ENCODE measurements around the gene PRELID2. TPM values are rescaled to one million over a fixed set of nuclear protein-coding genes. Genes with fewer than 3 reads are reported as not detected.

PRELID2 gene
- total RNA-seq, 3 donors from 2014 or later = 60.0 to 151 (median 77.9) TPM

- intact Hi-C loops (cut with DNase I, micrococcal nuclease) = loop anchor here in 1 of 2 donors (5.0 kb wide), 1 partner anchor 57 kb away; no protein-coding TSS in a partner anchor
- no peak for TF ChIP-seq CTCF (IDR thresholded peaks at IDR 0.05)
- Histone ChIP-seq H3K9me3 (no peaks in the 10 kb centered on the region), H3K36me3 (ENCODE audit: low read depth) (no peaks in the 10 kb centered on the region), H3K4me3 (no peak overlapping the region), H3K4me1 (ENCODE audit: low read depth) (peaks cover 3% of the 10 kb centered on the region)
- peak; percentile 24 for ATAC-seq
- DNase-seq = peak in 1 of 3 donors; percentile 40
Observed at GRCh38 chr5:145829708-145830361, 5.3 kb downstream of the PRELID2 start.

DNA sequence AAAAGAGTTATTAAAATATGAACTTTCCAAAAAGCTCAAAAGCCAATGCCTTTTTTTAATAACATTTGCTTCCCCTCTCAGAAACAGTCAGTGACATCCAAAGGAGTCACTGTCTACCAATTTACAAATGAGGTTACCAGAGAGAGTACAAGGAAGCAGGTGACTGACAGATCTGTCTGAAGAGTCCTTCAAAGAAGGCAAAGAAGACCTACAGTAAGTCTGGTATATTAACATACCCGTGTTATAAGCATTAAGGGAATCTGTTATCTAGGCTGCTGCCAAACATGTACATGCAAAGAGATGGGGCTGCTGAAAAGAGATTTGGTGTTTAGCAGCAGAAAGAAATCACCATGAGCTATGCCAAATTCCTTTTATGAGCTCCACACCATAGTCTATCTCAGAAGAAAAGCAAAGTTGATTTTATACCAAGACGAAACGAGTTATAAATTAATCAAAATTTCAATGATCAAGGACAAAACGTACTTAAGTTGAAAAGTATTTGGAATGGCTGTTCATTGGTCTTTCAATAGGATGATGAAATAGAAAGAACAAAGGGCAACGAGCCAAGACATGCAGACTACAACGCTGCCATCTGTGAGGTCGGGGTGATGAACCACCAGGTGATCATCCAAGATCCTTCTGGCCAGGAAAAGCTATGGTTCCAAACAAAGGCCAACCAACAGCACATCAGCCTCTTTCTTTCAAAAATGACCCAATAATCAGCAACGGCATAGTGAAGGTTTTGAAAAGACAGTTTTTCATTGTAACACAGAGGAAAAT is 8.1 kb downstream of the PRELID2 start:
- TF ChIP-seq CTCF (IDR thresholded peaks at IDR 0.05) = no peak
- H3K9me3 ChIP-seq = no peaks in the 10 kb centered on the region
- intact Hi-C loops (cut with DNase I, micrococcal nuclease) = loop anchor here in 1 of 2 donors (5.0 kb wide), 1 partner anchor 60 kb away; no protein-coding TSS in a partner anchor
- H3K4me3 ChIP-seq = no peak overlapping the region
- DNase-seq = no peak
- peaks cover 3% of the 10 kb centered on the region for H3K4me1 ChIP-seq (ENCODE audit: low read depth)
- no peaks in the 10 kb centered on the region for H3K36me3 ChIP-seq (ENCODE audit: low read depth)
- no peak for ATAC-seq

GRCh38 chr5:145825751-145826180 is 9.4 kb downstream of the PRELID2 start:
- Histone ChIP-seq H3K4me3 (no peak overlapping the region), H3K4me1 (ENCODE audit: low read depth) (no peaks in the 10 kb centered on the region), H3K9me3 (no peaks in the 10 kb centered on the region), H3K36me3 (ENCODE audit: low read depth) (no peaks in the 10 kb centered on the region)
- peak; percentile 24 for TF ChIP-seq CTCF (IDR thresholded peaks at IDR 0.05)
- peak in 1 of 3 donors; percentile 25 for DNase-seq
- ATAC-seq = peak; percentile 61
- intact Hi-C loops (cut with DNase I, micrococcal nuclease) = loop anchor here in 1 of 2 donors (5.0 kb wide), 1 partner anchor 62 kb away; no protein-coding TSS in a partner anchor

DNA sequence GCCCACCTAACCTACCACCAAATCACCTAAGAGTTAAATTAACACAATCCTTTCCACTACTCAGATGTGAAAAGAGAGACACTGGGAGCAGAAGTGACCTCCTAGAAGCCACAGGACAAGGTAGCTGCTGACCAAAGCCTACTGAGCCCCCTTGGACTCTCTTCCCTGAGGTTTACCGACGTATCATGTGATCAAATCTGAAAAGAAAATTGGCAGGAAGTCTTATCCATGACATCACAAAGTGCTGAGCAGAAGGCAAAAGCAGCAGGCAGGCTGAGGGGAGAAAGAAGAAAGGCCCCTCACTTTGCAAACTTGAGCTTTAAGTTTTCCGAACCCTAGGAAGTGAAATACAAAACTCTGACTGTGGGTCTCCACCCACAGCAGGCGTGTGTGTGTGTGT is 11.1 kb downstream of the PRELID2 start:
- Histone ChIP-seq H3K36me3 (ENCODE audit: low read depth) (no peaks in the 10 kb centered on the region), H3K4me1 (ENCODE audit: low read depth) (no peaks in the 10 kb centered on the region), H3K4me3 (no peak overlapping the region), H3K9me3 (no peaks in the 10 kb centered on the region)
- no peak for DNase-seq
- intact Hi-C loops (cut with DNase I, micrococcal nuclease) = no loop called here
- TF ChIP-seq CTCF (IDR thresholded peaks at IDR 0.05) = no peak
- no peak for ATAC-seq

GRCh38 chr5:145818604-145819003 is 16.5 kb downstream of the PRELID2 start:
- Histone ChIP-seq H3K9me3 (no peaks in the 10 kb centered on the region), H3K36me3 (ENCODE audit: low read depth) (no peaks in the 10 kb centered on the region), H3K4me1 (ENCODE audit: low read depth) (peaks cover 4% of the 10 kb centered on the region), H3K4me3 (no peak overlapping the region)
- DNase-seq = no peak
- no peak for TF ChIP-seq CTCF (IDR thresholded peaks at IDR 0.05)
- intact Hi-C loops (cut with DNase I, micrococcal nuclease) = no loop called here
- ATAC-seq = no peak

All from mucosa of descending colon (tissue), 3 donors.